ENCODE results near the gene ZC3H12C.

DNA sequence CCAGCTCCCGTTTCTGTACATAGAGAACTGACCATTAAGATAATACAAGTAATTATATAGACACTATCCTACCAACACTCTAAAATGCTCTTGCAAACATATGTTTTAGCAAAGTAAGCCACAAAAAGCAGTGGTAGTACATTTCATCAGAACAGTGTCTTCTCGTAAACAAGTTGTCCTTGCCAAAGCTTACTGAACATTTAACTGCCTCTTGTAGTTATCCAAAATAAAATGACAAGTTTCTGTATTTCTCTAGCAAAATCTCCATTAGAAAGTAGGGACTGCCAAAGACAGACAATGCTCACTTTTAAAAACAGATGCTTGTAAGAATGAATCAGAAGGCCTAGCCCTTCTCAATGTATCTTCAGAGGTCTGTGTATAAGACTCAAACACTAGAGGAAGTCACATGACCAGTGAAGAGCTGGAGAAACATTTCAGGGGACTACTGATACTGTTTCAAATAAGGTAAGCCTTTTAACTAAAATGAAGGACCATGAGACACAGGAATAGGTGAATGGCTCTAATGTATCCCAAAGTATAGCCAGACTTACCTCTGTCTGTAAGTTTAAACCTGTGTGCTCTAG lies 7.8 kb upstream of the ZC3H12C start:
- TF ChIP-seq CTCF (conservative IDR thresholded peaks at IDR 0.05; ENCODE audit: low read length) (no peak), EZH2phosphoT487 (IDR thresholded peaks at IDR 0.05; ENCODE audit: borderline replicate concordance, low read depth, low read length) (no peak)
